GM19328 (cell line): Measurements from ENCODE around the gene RAB3IL1.
"Not testable (repeated sequence)": the region's sequence is repeated elsewhere in the genome, so short reads cannot be mapped to it uniquely, and the experiment has no call there.

Source experiments
- ATAC-seq: cut with Tn5 transposase; IDR thresholded peaks from one replicate; pipeline ENCODE4 v1.9.1; 2021; ENCODE audit warnings: mild to moderate bottlenecking, moderate library complexity; ENCODE audit not compliant: unreplicated experiment

The RAB3IL1 gene, protein sequence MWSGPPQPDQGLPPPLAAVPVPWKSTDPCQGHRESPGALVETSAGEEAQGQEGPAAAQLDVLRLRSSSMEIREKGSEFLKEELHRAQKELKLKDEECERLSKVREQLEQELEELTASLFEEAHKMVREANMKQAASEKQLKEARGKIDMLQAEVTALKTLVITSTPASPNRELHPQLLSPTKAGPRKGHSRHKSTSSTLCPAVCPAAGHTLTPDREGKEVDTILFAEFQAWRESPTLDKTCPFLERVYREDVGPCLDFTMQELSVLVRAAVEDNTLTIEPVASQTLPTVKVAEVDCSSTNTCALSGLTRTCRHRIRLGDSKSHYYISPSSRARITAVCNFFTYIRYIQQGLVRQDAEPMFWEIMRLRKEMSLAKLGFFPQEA

GRCh38 chr11:61917334-61918109 is at the start of gene RAB3IL1:
TSS of gene RAB3IL1 (minus strand) at chr11:61917566. CDS start at chr11:61917367, 199 bp downstream.
- no peak for ATAC-seq

DNA sequence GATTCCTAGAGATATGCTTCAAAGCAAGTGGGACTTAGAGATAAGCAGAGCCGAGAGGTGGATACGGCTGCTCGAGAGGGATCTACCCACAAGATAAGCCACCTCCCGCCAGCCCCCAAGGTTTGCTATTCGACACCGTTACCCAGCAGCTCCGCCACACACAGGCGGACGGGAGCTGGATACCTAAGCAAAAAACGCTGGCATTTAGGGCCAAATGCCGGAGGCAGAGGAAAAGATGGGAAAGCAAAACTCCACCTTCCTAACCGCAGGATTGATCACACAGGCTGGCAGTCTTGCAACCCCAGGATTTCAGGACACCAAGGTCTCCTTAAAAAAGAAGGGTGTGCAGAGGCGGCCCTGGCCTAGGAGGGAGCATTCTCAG is 49.4 kb upstream of the RAB3IL1 start:
- no peak for ATAC-seq

DNA sequence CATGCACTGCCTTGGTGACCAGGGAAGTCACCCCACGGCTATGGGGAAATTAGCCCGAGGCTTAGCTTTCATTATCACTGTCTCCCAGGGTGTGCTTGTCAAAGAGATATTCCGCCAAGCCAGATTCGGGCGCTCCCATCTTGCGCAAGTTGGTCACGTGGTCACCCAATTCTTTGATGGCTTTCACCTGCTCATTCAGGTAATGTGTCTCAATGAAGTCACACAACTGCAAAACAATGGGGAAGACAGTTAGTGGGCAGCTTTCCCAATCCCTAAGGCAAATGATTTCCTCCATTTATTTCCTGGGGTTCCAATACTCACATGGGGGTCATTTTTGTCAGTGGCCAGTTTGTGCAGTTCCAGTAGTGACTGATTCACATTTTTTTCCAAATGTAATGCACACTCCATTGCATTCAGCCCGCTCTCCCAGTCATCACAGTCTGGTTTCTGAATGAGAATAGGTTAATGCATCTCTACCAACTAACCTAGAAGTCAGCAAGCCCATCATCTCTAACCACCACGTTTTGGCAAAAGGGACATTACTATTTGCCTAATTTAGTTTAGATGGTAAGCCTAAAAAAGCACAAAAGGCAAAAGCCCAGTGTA is 47.4 kb upstream of the RAB3IL1 start:
- ATAC-seq, result not testable (repeated sequence)

- ATAC-seq, result no peak
Observed at GRCh38 chr11:61964058-61964665, 46.8 kb upstream of the RAB3IL1 start.

GRCh38 chr11:61963282-61964057 is 46.1 kb upstream of the RAB3IL1 start:
- ATAC-seq, result no peak

- ATAC-seq, result no peak
Observed at GRCh38 chr11:61963016-61963281, 45.6 kb upstream of the RAB3IL1 start.

DNA sequence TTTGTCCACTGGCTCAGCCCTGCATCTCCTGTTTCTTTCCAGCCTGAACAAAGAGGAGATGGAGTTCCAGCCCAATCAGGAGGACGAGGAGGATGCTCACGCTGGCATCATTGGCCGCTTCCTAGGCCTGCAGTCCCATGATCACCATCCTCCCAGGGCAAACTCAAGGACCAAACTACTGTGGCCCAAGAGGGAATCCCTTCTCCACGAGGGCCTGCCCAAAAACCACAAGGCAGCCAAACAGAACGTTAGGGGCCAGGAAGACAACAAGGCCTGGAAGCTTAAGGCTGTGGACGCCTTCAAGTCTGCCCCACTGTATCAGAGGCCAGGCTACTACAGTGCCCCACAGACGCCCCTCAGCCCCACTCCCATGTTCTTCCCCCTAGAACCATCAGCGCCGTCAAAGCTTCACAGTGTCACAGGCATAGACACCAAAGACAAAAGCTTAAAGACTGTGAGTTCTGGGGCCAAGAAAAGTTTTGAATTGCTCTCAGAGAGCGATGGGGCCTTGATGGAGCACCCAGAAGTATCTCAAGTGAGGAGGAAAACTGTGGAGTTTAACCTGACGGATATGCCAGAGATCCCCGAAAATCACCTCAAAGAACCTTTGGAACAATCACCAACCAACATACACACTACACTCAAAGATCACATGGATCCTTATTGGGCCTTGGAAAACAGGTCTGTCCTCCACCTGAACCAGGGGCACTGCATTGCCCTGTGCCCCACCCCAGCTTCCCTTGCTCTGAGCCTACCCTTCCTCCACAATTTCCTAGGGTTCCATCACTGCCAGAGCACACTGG is 45.0 kb upstream of the RAB3IL1 start:
- ATAC-seq, result no peak

DNA sequence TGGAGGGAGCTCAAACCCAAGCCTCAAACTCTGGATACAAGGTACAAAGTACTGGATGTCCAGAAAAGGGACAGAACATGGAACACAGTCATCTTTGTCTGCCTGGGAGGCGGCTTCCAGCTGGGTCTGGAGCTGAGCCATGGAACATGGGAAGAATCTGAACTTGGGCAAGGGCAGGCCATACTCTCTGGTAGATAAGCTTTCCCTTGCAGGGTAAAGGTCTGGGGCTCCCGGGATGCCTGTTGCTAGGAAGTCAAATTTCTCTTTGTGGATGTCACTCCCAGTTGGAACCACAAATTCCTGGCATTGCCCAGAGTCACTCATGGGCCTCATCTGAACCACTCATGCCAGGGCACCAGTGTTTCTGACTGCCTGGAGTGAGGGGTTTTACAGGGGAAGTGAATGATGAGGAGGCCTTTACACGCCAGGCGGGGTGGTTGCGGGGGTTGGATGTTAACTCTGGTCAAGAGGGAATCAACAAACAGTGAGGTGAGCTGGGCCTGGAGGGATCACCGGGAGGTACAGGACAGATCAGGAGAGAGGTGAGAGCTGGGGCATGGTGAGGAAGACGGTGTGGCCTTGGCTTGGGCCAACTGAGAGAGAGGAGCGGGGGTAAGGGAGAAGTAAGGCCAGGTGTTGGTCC is 44.3 kb upstream of the RAB3IL1 start:
- ATAC-seq, result no peak

DNA sequence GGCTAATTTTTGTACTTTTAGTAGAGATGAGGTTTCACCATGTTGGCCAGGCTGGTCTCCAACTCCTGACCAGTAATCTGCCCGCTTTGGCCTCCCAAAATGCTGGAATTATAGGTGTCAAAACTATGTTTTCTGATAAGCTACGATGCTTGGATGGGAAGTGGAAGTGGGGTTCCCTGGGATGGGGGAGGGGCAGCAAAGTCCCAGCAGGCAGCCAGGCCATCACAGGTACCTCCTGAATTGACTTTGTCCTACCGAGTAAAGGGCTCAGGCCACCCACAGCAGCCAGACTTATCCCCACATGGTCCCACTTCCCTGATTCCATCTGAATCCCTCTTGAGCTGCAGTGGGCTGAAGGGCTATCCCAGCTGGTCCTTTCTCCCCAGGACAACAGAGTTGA is 43.2 kb upstream of the RAB3IL1 start:
- ATAC-seq, result no peak

GRCh38 chr11:61959678-61960077 is 42.3 kb upstream of the RAB3IL1 start:
- ATAC-seq, result no peak

GRCh38 chr11:61959114-61959513 is 41.7 kb upstream of the RAB3IL1 start:
- no peak for ATAC-seq

- no peak for ATAC-seq
Observed at GRCh38 chr11:61958590-61958989, 41.2 kb upstream of the RAB3IL1 start.

DNA sequence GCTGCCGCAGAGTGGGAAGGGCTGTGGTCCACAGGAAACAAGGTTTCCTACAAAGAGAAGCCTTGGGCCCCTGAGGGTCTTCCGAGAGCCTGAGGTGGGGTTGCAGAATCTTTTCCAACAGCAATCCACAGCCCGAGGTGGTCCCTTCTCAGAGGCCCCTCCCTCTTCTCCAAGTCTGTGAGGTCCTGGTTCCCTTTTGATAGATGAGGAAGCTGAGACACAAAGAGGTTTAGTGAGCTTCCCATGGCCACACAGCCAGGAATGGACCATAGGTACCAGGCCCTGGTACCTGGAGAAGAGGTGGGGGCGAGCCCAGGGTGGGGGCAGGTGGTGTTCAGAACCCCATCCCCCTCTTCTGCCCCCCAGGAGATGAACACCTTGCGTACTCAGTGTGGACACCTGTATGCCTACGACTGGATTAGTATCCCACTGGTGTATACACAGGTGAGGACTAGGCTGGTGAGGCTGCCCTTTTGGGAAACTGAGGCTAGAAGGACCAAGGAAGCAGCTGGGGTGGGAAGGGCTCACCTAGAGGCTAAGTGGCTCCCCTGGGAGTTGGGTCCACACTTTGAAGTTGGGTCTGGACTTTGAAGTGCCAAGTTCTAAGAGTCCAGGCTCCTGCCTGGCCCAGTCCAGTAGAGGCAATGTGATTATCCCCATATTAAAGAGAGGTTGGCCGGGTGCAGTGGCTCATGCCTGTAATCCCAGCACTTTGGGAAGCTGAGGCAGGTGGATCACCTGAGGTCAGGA is 39.8 kb upstream of the RAB3IL1 start:
- ATAC-seq, result no peak

GRCh38 chr11:61956191-61957020 is 39.0 kb upstream of the RAB3IL1 start:
- ATAC-seq, result no peak

GRCh38 chr11:61955422-61956135 is 38.2 kb upstream of the RAB3IL1 start:
- ATAC-seq, result no peak

DNA sequence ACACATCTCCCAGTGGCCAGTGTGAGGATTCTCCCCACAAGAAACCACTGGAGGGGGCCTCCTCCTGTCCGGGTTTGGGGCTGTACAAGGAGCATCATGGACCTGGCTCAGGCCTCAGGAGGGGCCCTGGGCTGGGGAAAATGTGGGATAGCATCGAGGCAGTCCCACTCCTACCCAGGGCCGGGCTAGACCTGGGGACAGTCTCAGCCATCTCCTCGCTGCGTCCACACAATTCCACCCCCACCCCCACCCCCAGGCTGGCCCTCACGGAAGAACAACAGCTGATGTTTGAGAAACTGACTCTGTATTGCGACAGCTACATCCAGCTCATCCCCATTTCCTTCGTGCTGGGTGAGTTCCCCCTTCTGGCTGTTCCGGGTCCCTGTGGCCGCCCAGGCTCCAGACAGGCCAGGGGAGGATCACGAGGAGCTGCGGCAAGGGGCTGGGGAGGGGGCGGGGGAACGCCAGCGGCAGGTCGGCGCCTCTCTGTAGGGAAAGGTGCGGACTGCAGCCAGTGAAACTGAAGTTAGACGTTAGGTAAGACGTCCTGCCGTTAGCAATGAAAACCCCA is 37.6 kb upstream of the RAB3IL1 start:
- no peak for ATAC-seq
